ENCODE data around the gene TXNL1.
"Not testable (repeated sequence)": the region's sequence is repeated elsewhere in the genome, so short reads cannot be mapped to it uniquely, and the experiment has no call there.

Gene TXNL1

GRCh38 chr18:56638232-56639103 is at the start of gene TXNL1:
TSS of gene TXNL1 (minus strand) at chr18:56638592. CDS start at chr18:56638440, 152 bp downstream.
- DNase-seq (ENCODE audit: low read depth) = peak; percentile 99

GRCh38 chr18:56684277-56684676 is 45.9 kb upstream of the TXNL1 start:
- DNase-seq (ENCODE audit: low read depth) = no peak

- DNase-seq (ENCODE audit: low read depth) = no peak
These were observed 40.6 kb upstream of the TXNL1 start for GRCh38 chr18:56678836-56679565.

DNA sequence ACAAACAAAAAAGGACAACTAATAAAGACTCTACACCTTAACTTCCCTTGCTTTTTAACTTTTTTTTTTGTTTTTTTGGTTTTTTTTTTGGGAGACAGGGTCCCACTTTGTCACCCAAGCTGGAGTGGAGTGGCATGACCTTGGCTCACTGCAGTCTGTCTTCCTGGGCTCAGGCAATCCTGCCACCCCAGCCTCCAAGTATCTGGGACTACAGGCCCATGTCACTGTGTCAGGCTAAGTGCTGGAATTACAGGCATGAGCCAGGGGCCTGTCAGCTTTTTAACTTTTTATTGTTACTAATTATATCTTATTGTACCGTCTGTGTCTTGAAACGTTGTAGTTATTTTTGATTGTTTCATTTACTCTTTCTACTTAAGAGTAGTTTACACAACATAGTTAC is 38.2 kb upstream of the TXNL1 start:
- no peak for DNase-seq (ENCODE audit: low read depth)

DNA sequence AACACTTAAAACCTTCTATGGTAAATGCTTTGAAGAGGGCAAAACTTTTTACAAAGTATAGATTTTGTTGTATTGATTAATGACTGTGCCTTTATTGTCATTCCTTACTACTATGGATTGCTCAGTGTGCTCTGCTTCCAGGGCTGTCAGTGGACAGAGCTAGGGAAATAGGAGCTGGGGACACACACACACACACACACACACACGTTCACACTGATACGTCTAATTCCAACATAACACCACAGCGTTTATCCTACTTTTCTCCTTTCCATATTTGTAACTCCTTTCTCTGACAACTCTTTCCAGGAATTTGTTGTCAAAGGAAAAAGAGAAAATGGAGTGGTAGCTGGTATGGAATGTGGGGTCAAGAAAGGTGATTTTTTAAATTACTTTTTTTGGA is 34.6 kb upstream of the TXNL1 start:
- DNase-seq (ENCODE audit: low read depth) = no peak

- DNase-seq (ENCODE audit: low read depth) = no peak
These were observed 34.0 kb upstream of the TXNL1 start for GRCh38 chr18:56672391-56672790.

DNA sequence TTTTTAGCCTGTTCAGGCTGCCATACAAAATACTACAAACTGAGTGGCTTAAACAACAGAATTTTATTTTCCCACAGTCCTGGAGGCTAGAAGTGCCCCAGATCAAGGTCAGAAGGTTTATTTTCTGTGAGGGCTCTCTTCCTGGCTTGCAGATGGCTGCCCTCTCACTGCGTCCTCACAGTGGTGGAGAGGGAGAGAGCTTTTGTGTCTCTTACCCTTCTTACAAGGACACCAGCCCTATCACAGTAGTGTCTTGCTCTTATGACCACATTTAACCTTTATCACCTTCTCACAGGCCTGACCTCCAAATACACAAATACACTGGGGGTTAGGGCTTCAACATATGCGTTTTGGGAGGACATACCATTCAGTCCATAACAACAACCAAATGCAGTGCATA is 24.5 kb upstream of the TXNL1 start:
- no peak for DNase-seq (ENCODE audit: low read depth)

DNA sequence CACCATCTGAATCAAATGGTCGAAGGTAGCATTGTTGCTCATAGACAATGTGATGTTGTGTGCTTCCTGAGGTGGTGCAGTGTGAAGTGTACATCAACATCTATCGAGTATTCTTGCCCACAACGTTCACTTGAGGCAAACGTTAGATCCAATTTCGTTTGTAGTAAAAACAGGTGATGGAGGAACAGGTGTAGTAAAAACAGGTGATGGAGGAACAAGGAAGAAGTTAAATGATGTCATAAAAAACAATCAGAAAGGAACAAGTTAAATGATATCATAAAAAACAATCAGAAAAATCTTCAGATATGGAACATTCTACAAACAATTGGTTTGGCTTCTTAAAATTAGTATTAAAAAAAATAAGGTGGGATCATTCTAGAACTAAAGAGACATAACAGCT is 24.1 kb upstream of the TXNL1 start:
- no peak for DNase-seq (ENCODE audit: low read depth)

DNA sequence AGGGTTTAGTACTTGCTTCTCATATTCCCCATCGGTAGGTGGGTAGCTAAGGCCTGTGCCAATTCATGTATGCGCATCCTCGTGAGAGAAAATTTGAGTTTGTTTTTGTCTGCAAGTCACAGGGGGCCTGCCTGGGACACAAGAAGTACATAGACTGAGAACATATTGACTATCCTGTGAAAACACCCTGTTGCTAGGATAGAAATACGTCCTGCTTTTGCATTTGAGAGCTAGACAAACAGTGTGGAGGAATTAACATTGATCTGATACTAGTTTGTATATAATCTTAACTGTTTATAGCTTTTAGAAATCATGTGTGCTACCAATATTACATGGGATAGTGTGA is 23.6 kb upstream of the TXNL1 start:
- no peak for DNase-seq (ENCODE audit: low read depth)

DNA sequence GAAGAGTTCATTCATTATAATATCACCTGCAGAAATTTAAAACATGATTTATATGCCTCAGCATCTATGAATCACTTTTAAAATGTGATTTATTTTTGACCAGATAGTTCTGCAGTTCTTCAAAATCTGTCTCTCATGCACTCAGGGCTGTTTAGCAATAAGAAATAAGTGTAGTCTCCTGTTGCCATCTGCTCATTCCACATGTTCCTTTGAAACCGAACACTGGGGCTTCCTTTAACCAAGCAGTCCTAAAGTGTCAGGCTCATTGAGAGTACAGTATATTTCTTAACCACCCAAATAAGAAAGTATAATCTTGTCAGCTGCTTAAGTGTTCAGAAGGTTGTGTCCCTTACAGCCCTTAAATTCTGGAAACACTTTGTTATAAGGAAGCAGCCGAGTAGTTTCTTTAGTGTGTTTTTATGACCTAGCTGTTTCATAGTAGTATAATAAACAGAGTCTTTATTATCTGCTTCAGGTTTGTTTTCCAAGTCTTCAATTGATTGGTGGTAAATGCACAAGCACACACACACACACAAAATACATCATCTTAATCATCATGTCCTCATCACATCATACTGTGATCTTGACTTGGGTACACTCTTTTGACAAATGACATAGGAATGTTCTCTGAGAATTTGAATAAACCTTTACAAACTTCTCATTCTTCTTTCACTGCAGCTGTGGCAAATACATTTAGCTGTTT is 23.1 kb upstream of the TXNL1 start:
- DNase-seq (ENCODE audit: low read depth) = no peak

DNA sequence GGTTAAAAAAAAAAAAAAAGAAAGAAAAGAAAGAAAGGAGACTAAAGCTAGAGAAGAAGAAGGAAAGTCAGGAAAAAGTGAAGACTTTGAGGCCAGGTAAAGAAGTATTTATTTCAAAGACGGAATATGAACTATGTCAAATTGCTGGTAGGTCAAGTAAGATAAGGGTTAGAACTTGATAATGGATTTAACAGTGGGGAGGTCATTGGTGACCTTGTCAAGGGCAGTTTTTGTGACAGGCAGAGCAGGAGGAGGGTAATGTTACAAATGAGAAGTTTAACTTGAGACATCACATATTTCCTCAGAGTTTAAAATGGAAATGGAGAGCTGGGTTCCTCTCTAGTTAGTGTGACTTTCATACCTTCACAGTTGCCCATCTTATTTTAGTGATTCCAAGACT is 22.3 kb upstream of the TXNL1 start:
- DNase-seq (ENCODE audit: low read depth) = no peak

DNA sequence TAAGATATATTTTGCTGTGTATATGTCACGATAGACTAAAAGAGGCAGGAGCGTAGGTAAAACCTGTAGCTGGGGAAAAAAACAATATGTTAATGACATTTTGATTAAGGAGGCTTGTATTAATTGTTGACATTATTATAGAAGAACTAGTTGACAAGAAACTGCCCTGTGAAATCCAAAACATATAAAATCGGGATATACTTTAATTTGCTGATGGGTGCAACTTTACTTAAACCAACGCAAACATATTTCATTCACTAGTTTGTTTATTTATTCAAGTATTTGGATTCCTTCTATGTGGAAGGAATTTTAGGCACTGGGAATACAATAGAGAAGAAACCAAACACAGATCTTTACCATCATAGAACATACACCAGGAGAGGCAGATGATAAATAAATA is 20.7 kb upstream of the TXNL1 start:
- no peak for DNase-seq (ENCODE audit: low read depth)

GRCh38 chr18:56658261-56658660 is 19.9 kb upstream of the TXNL1 start:
- no peak for DNase-seq (ENCODE audit: low read depth)

- not testable (repeated sequence) for DNase-seq (ENCODE audit: low read depth)
These were observed 15.9 kb upstream of the TXNL1 start for GRCh38 chr18:56654280-56654679.

DNA sequence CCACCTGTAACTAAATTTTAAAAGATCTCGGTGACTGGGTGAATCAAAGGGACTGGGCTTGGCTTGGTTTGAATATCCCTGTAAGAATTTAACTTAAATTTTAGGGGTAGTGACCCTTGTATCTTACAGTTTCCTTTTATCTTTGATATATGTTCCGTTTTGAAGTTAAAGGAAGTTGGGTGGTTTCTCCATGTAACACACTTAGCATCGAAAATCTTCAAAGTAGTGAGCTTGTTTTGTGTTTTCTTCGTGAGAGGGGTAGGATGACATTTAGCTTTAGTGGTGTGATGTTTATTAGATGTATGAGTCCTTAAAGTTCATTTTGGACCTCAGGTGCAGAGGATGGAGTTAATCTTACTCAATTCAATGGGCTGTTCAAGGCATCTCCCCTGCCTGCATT is 14.4 kb upstream of the TXNL1 start:
- DNase-seq (ENCODE audit: low read depth) = no peak

GRCh38 chr18:56651771-56652092 is 13.3 kb upstream of the TXNL1 start:
- no peak for DNase-seq (ENCODE audit: low read depth)

DNA sequence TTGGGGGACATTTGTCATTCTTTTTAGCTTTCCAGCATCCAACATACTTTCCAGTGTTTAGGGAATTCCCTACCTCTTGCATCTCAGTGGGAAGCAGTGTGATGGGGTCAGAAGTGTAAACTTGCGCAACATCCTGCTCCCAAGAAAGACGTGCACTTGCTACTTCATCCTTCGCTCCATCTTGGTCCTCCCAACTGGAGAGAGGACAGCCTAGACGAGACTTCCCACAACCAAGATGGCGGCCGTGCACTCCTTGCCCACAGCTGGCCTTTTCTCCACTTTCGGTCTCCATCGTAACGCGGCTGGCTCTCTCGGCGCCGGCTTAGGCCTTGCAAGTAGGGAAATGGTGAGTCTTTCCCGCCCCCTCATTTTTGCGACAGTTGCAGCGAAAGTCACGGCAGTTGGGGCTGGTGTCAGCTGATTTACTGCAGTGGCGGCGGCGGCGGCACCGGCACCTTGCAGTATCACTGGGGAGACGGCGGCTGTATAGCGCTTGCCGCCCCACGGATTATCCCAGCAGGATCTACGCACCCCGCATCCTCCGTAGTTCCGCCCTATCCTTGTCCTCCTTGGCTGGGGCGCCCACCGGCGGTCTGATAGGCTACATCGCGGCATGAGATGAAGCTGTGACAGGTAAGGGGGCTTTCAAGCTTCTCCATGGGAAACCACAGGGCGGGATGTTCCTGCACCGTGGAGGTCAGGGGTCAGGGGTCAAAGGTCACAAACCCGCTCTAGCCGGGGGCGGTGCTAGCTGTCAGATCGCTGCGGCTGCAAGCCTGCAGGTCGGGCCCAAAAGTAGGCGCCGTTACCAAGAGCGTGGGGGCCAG is 12.8 kb upstream of the TXNL1 start, which contains the start of gene WDR7:
TSS of gene WDR7 (plus strand) at position 416 of the 827 bp plus-strand sequence. CDS start 21,157 bp downstream, outside the sequence.
- peak; percentile 92 for DNase-seq (ENCODE audit: low read depth)

DNA sequence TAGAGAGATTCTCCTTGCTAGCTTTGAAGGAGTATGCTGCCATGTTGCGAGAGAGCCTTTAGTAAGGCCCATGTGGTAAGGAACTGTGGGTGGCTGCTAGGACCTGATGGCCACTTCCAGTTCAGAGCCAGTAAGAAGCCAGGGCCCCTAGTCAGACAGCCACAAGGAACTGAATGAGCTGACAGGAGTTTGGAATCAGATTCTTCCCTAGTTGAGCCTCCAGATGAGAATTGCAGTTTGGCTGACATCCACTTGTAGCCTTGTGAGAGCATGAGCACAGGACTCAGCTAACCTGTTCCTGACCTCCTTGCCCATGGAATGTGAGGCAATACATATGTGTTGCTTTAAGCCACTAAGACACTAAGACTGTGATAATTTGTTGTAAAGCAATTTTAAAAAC is 11.6 kb upstream of the TXNL1 start:
- DNase-seq (ENCODE audit: low read depth) = no peak

GRCh38 chr18:56647951-56648893 is 9.8 kb upstream of the TXNL1 start:
- no peak for DNase-seq (ENCODE audit: low read depth)

- DNase-seq (ENCODE audit: low read depth) = no peak
These were observed 8.7 kb upstream of the TXNL1 start for GRCh38 chr18:56647071-56647470.
